ENCODE data around the gene TSPAN18.

DNA sequence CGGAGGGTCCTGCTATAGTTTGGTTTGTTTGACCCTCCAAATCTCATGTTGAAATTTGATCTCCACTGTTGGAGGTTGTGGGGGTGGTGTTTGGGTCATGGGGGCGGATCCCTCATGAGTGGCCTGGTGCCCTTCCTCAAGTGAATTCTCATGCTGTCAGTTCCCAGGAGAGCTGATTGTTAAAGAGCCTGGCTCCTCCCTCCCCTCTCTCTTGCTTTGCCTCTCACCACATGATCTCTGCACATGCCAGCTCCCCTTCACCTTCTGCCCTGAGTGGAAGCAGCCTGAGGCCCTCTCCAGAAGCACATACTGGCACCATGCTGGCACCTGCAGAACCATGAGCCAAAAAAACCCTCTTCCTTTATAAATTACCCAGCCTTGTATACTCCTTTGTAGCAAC, 7.1 kb downstream of the TSPAN18 start:
- TF ChIP-seq TCF7 (IDR thresholded peaks at IDR 0.05; ENCODE audit: borderline replicate concordance): no peak
- TF ChIP-seq, protein P1, sequence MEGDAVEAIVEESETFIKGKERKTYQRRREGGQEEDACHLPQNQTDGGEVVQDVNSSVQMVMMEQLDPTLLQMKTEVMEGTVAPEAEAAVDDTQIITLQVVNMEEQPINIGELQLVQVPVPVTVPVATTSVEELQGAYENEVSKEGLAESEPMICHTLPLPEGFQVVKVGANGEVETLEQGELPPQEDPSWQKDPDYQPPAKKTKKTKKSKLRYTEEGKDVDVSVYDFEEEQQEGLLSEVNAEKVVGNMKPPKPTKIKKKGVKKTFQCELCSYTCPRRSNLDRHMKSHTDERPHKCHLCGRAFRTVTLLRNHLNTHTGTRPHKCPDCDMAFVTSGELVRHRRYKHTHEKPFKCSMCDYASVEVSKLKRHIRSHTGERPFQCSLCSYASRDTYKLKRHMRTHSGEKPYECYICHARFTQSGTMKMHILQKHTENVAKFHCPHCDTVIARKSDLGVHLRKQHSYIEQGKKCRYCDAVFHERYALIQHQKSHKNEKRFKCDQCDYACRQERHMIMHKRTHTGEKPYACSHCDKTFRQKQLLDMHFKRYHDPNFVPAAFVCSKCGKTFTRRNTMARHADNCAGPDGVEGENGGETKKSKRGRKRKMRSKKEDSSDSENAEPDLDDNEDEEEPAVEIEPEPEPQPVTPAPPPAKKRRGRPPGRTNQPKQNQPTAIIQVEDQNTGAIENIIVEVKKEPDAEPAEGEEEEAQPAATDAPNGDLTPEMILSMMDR (IDR thresholded peaks at IDR 0.05 in 2 of 3, conservative IDR thresholded peaks at IDR 0.05 in 1 of 3; ENCODE audit: control insufficient read depth in 2 of 3, extremely low read depth in 1 of 3, insufficient read depth in 1 of 3, low read depth in 3 of 3, low read length in 3 of 3): no peak
- TF ChIP-seq NFIC (IDR thresholded peaks at IDR 0.05; ENCODE audit: low read depth, low read length): no peak
- no peak for TF ChIP-seq POLR2AphosphoS5 (IDR thresholded peaks at IDR 0.05; ENCODE audit: low read length)
- TF ChIP-seq GABPA (IDR thresholded peaks at IDR 0.05; ENCODE audit: low read depth): no peak
- TF ChIP-seq NR2C2 (IDR thresholded peaks at IDR 0.05; ENCODE audit: borderline replicate concordance, control insufficient read depth, insufficient read length, low read depth): no peak
- no peak for TF ChIP-seq NR2F1 (conservative IDR thresholded peaks at IDR 0.05)
- TF ChIP-seq, protein P2, sequence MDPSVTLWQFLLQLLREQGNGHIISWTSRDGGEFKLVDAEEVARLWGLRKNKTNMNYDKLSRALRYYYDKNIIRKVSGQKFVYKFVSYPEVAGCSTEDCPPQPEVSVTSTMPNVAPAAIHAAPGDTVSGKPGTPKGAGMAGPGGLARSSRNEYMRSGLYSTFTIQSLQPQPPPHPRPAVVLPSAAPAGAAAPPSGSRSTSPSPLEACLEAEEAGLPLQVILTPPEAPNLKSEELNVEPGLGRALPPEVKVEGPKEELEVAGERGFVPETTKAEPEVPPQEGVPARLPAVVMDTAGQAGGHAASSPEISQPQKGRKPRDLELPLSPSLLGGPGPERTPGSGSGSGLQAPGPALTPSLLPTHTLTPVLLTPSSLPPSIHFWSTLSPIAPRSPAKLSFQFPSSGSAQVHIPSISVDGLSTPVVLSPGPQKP (IDR thresholded peaks at IDR 0.05; ENCODE audit: low read depth, low read length): no peak
- TF ChIP-seq, protein P3, sequence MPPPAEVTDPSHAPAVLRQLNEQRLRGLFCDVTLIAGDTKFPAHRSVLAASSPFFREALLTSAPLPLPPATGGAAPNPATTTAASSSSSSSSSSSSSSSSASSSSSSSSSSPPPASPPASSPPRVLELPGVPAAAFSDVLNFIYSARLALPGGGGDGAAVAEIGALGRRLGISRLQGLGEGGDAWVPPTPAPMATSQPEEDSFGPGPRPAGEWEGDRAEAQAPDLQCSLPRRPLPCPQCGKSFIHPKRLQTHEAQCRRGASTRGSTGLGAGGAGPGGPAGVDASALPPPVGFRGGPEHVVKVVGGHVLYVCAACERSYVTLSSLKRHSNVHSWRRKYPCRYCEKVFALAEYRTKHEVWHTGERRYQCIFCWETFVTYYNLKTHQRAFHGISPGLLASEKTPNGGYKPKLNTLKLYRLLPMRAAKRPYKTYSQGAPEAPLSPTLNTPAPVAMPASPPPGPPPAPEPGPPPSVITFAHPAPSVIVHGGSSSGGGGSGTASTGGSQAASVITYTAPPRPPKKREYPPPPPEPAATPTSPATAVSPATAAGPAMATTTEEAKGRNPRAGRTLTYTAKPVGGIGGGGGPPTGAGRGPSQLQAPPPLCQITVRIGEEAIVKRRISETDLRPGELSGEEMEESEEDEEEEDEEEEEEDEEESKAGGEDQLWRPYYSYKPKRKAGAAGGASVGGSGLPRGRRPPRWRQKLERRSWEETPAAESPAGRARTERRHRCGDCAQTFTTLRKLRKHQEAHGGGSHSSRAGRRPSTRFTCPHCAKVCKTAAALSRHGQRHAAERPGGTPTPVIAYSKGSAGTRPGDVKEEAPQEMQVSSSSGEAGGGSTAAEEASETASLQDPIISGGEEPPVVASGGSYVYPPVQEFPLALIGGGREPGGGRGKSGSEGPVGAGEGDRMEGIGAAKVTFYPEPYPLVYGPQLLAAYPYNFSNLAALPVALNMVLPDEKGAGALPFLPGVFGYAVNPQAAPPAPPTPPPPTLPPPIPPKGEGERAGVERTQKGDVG (CRISPR knock-in tag; IDR thresholded peaks at IDR 0.05): no peak
- TF ChIP-seq CREB1 (IDR thresholded peaks at IDR 0.05; ENCODE audit: low read depth): no peak
